Thyroid gland (tissue), 4 donors: ENCODE measurements around the gene XKR8. TPM values are rescaled to one million over a fixed set of nuclear protein-coding genes. Genes with fewer than 3 reads are reported as not detected.

ENCODE experiments used
- DNase-seq, 2 donors: peaks; one replicate each; pipeline ENCODE4 v3.0.0-alpha.2; 2019
- H3K27ac ChIP-seq, 3 donors: fragments of 200-600 bp; sonication (generic); 1 replicate in 2 of 3; 2 replicates in 1 of 3; pipeline ENCODE4 v1.5.1; 2016 to 2019; ENCODE audit warnings: mild to moderate bottlenecking in 1 of 3, moderate library complexity in 1 of 3
- H3K27me3 ChIP-seq: fragments of 200-600 bp; sonication (generic); one replicate; pipeline ENCODE4 v1.5.1; 2019
- H3K36me3 ChIP-seq, 2 donors: fragments of 200-600 bp; sonication (generic); one replicate each; pipeline ENCODE4 v1.5.1; 2016 to 2019
- H3K4me1 ChIP-seq, 2 donors: fragments of 200-600 bp; sonication (generic); one replicate each; pipeline ENCODE4 v1.5.1; 2017 to 2019
- H3K4me3 ChIP-seq, 3 donors: fragments of 200-600 bp; sonication (generic); replicated peaks in 1 of 3; 1 replicate in 2 of 3; 2 replicates in 1 of 3; pipeline ENCODE4 v1.5.1; 2016; ENCODE audit warnings: mild to moderate bottlenecking in 1 of 3
- H3K9me3 ChIP-seq: fragments of 200-600 bp; sonication (generic); one replicate; pipeline ENCODE4 v1.5.1; 2017
- POLR2A ChIP-seq, 2 donors: fragments of 450-650 bp; IDR thresholded peaks; one replicate each; pipeline ENCODE4 v1.6.1; 2017; ENCODE audit warnings: antibody characterized with exemption in 2 of 2, mild to moderate bottlenecking in 2 of 2, moderate library complexity in 1 of 2
- WGBS, 2 donors: methylation state at CpG; one replicate each; pipeline ENCODE4 v1.1.5; 2017; 5-methylcytosine and 5-hydroxymethylcytosine counted together
- intact Hi-C: fragments of 100-400 bp; cut with DNase I; formaldehyde crosslinking; loops from one replicate; pipeline ENCODE4 v1.15.1; 2023
- total RNA-seq, 4 donors: library from RNA; depleted of rRNA; stranded (reverse); fragments of >200 nt; gene quantifications; one replicate each; pipeline ENCODE4 v1.2.3, GENCODE V29; 2016
- TF ChIP-seq, protein P1 (sequence below), 6 experiments: fragments of 200-600 bp in 3 of 6; fragments of 450-650 bp in 3 of 6; sonication (generic) in 3 of 6; IDR thresholded peaks; one replicate each; pipeline ENCODE4 v1.5.1; 2016 to 2019; ENCODE audit warnings: antibody characterized with exemption in 6 of 6, mild to moderate bottlenecking in 2 of 6, inconsistent platforms in 1 of 6, moderate library complexity in 1 of 6

Gene XKR8, protein sequence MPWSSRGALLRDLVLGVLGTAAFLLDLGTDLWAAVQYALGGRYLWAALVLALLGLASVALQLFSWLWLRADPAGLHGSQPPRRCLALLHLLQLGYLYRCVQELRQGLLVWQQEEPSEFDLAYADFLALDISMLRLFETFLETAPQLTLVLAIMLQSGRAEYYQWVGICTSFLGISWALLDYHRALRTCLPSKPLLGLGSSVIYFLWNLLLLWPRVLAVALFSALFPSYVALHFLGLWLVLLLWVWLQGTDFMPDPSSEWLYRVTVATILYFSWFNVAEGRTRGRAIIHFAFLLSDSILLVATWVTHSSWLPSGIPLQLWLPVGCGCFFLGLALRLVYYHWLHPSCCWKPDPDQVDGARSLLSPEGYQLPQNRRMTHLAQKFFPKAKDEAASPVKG
- 10 to 100 TPM in 3 of 4 donors, 1 to 10 TPM in 1; 8.3 to 14.3 (median 11.3) TPM for total RNA-seq

DNA sequence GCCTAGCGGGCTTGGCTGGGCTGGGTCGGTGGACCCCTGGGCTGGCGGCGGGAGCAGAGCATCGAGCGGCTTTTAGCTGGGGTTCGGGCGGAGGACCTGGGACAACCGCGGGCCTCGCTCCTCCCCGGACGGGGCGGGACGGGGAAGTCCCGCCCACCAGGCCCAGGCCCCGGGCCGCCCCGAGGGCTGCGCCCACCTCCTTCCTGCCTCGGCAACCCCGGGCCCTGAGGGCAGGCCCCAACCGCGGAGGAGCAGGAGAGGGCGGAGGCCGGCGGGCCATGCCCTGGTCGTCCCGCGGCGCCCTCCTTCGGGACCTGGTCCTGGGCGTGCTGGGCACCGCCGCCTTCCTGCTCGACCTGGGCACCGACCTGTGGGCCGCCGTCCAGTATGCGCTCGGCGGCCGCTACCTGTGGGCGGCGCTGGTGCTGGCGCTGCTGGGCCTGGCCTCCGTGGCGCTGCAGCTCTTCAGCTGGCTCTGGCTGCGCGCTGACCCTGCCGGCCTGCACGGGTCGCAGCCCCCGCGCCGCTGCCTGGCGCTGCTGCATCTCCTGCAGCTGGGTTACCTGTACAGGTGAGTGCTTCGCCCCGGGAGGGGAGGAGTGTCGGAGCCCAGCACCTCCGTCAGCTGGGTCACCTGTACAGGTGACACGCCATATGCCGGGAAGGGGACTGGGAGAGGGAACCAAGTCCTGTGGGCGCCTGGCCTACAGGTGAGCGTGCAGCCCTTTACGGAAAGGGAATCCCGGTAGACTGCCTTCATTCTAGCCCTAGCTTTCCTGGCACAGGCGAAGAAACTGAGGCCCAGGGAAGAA is at the start of gene XKR8:
Gene XKR8, plus strand, starts transcription at position 182 of the 812 bp plus-strand sequence. Its CDS starts 97 bp downstream, at position 279.
- peak; percentile 85 for DNase-seq
- Histone ChIP-seq H3K4me1 (peaks cover 18 to 35% of the 10 kb centered on the region in 2 donors), H3K9me3 (no peaks in the 10 kb centered on the region), H3K4me3 (peak within 1 kb of the TSS; percentile 21 to 93 (median 56)), H3K36me3 (peaks cover 0 to 13% of the 10 kb centered on the region in 2 donors), H3K27me3 (no peaks in the 10 kb centered on the region), H3K27ac (peak within 1 kb of the TSS; percentile 70 to 95 (median 94))
- intact Hi-C loops = no loop called here
- TF ChIP-seq POLR2A (IDR thresholded peaks at IDR 0.05) = peak in 1 of 2 donors; percentile 83
- TF ChIP-seq, protein P1, sequence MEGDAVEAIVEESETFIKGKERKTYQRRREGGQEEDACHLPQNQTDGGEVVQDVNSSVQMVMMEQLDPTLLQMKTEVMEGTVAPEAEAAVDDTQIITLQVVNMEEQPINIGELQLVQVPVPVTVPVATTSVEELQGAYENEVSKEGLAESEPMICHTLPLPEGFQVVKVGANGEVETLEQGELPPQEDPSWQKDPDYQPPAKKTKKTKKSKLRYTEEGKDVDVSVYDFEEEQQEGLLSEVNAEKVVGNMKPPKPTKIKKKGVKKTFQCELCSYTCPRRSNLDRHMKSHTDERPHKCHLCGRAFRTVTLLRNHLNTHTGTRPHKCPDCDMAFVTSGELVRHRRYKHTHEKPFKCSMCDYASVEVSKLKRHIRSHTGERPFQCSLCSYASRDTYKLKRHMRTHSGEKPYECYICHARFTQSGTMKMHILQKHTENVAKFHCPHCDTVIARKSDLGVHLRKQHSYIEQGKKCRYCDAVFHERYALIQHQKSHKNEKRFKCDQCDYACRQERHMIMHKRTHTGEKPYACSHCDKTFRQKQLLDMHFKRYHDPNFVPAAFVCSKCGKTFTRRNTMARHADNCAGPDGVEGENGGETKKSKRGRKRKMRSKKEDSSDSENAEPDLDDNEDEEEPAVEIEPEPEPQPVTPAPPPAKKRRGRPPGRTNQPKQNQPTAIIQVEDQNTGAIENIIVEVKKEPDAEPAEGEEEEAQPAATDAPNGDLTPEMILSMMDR (IDR thresholded peaks at IDR 0.05) = peak; percentile 21 to 69 (median 46)
- WGBS, 2 donors = 7 to 15% methylated on average over 9 to 28 of the region's 68 CpGs

DNA sequence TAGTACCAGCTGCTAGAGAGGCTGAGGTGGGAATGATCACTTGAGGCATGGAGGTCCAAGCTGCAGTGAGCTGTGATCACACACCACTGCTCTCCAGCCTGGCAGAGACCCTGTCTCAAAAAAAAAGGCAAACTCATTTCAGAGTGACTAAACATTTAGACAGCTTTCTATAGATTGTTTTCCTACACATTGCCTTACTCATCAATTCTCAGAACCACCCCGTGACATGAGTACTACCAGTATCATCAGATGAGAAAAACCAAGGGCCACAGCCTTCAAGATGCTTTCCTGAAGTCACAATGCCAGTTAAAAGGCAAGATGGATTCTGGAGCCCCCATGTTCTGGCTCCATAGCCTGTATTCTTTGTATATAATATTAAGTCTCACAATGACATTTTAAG is 47.3 kb upstream of the XKR8 start:
- intact Hi-C loops = no loop called here
- Histone ChIP-seq H3K4me3 (no peak overlapping the region), H3K27ac (no peak overlapping the region), H3K9me3 (no peaks in the 10 kb centered on the region), H3K36me3 (peaks cover 5 to 16% of the 10 kb centered on the region in 2 donors), H3K27me3 (no peaks in the 10 kb centered on the region), H3K4me1 (peaks cover 0 to 4% of the 10 kb centered on the region in 2 donors)
- 94 to 100% methylated on average over 1 of the region's 1 CpG for WGBS, 2 donors
- TF ChIP-seq, protein P1 (IDR thresholded peaks at IDR 0.05) = no peak
- TF ChIP-seq POLR2A (IDR thresholded peaks at IDR 0.05) = no peak
- no peak for DNase-seq

DNA sequence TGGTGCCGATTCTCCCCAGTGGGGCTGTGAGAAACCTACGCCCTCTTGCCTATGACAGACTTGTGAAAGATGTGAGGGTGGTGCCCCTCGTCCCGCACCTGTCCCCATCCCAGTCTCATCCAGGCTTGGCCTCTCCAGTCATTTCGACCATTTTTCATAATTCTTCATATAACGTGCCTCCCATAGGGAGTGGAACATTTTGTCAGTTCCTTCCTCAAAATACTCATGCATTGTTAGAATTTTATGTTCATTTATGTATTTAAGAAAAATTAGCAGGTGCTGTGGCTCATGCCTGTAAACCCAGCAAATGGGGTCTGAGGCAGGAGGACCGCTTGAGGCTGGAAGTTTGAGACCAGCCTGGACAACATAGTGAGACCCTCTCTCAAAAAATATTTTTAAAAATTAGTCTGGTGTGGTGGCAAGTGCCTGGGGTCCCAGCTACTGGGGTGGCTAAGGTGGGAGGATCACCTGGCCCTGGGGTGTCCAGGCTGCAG is 44.6 kb upstream of the XKR8 start:
- intact Hi-C loops = no loop called here

DNA sequence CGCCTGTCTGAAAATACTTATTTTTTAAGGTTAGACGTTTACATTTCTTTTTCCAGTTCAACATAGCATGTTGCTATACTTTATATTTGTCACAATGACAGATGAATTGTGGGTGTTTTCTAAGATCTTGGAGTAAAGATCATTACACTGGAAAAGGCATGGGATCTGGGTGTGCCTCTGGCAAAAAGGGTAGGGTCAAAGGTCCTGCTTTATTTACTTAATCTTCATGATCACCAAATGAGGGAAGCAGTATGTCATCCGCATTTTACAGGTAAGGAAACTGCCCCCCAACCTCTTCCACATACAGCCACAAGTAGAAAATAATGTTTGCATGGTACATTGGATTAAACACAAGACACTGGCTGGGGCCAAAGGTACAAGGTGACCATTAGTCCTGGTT is 37.5 kb upstream of the XKR8 start:
- Histone ChIP-seq H3K27me3 (no peaks in the 10 kb centered on the region), H3K9me3 (no peaks in the 10 kb centered on the region), H3K4me1 (no peaks in the 10 kb centered on the region), H3K36me3 (no peaks in the 10 kb centered on the region), H3K4me3 (no peak overlapping the region), H3K27ac (no peak overlapping the region)
- TF ChIP-seq, protein P1 (IDR thresholded peaks at IDR 0.05) = no peak
- TF ChIP-seq POLR2A (IDR thresholded peaks at IDR 0.05) = no peak
- WGBS, 2 donors = 82 to 85% methylated on average over 3 of the region's 3 CpGs
- DNase-seq = no peak
- intact Hi-C loops = no loop called here

More for the DNA sequence above, 44.6 kb upstream of the XKR8 start:
- Histone ChIP-seq H3K9me3 (no peaks in the 10 kb centered on the region), H3K4me1 (peaks cover 0 to 4% of the 10 kb centered on the region in 2 donors), H3K36me3 (peaks cover 0 to 3% of the 10 kb centered on the region in 2 donors), H3K27me3 (no peaks in the 10 kb centered on the region), H3K4me3 (peak overlapping the region in 1 of 3 donors; percentile 56), H3K27ac (peak overlapping the region in 2 of 3 donors; percentile 67 to 68)
- TF ChIP-seq POLR2A (IDR thresholded peaks at IDR 0.05) = no peak
- TF ChIP-seq, protein P1 (IDR thresholded peaks at IDR 0.05) = no peak
- WGBS, 2 donors = 65 to 69% methylated on average over 7 of the region's 7 CpGs
- no peak for DNase-seq
